HepG2 (cell line): Measurements from ENCODE around the gene PNLDC1. TPM values are rescaled to one million over a fixed set of nuclear protein-coding genes. Genes with fewer than 3 reads are reported as not detected.

ENCODE experiments used
- AGO2 ChIP-seq: fragments of 200-400 bp; formaldehyde crosslinking; optimal IDR thresholded peaks from 2 replicates; pipeline ENCODE3; 2017; ENCODE audit warnings: mild to moderate bottlenecking, low read depth, low read length, moderate library complexity
- BRD4 ChIP-seq: sonication (generic); formaldehyde crosslinking; IDR thresholded peaks from 2 replicates; pipeline ENCODE4 v1.4.0; 2020; ENCODE audit warnings: missing genetic modification reagents
- CBX2 ChIP-seq, 2 experiments: fragments of 200-600 bp in 1 of 2; sonication (generic); formaldehyde crosslinking in 1 of 2; IDR thresholded peaks; 2 replicates each; pipeline versions ENCODE4 v1.7.0 to v1.8.1; 2018 to 2022; ENCODE audit warnings: low read depth in 2 of 2, low read length in 1 of 2, mild to moderate bottlenecking in 1 of 2, missing genetic modification reagents in 1 of 2
- CBX5 ChIP-seq: sonication (generic); formaldehyde crosslinking; IDR thresholded peaks from 2 replicates; pipeline ENCODE4 v1.4.0; 2020; ENCODE audit warnings: missing genetic modification reagents, borderline replicate concordance
- CENPT ChIP-seq: sonication (generic); formaldehyde crosslinking; IDR thresholded peaks from 2 replicates; pipeline ENCODE4 v1.8.0; 2022; ENCODE audit warnings: low read depth, mild to moderate bottlenecking, moderate library complexity, missing genetic modification reagents
- CREBL2 ChIP-seq: sonication (generic); formaldehyde crosslinking; IDR thresholded peaks from 2 replicates; pipeline ENCODE4 v1.8.1; 2023; ENCODE audit warnings: missing genetic modification reagents, mild to moderate bottlenecking, borderline replicate concordance
- ELF4 ChIP-seq: sonication (generic); formaldehyde crosslinking; IDR thresholded peaks from 2 replicates; pipeline ENCODE4 v1.5.0; 2020; ENCODE audit warnings: missing genetic modification reagents, mild to moderate bottlenecking, moderate library complexity, borderline replicate concordance
- ETS1 ChIP-seq: sonication (generic); formaldehyde crosslinking; IDR thresholded peaks from 2 replicates; pipeline ENCODE4 v1.4.0; 2020; ENCODE audit warnings: missing genetic modification reagents
- IRF2 ChIP-seq: IDR thresholded peaks from 2 replicates; pipeline ENCODE4 v1.6.1; 2018; ENCODE audit warnings: missing genetic modification reagents, missing compliant biosample characterization
- MATR3 ChIP-seq: sonication (generic); formaldehyde crosslinking; IDR thresholded peaks from 2 replicates; pipeline ENCODE4 v1.4.0; 2020; ENCODE audit warnings: missing genetic modification reagents
- MIXL1 ChIP-seq: IDR thresholded peaks from 2 replicates; pipeline ENCODE4 v1.6.1; 2016
- MZF1 ChIP-seq: sonication (generic); formaldehyde crosslinking; IDR thresholded peaks from 2 replicates; pipeline ENCODE4 v1.8.1; 2023; ENCODE audit warnings: mild to moderate bottlenecking, missing genetic modification reagents, borderline replicate concordance
- NFYC ChIP-seq: IDR thresholded peaks from 2 replicates; pipeline ENCODE4 v1.6.1; 2016; ENCODE audit warnings: missing genetic modification reagents, missing compliant biosample characterization
- PHB2 ChIP-seq: fragments of 450-650 bp; IDR thresholded peaks from 2 replicates; pipeline ENCODE4 v1.6.1; 2018; ENCODE audit not compliant: partially characterized antibody
- RARA ChIP-seq: IDR thresholded peaks from 2 replicates; pipeline ENCODE4 v1.6.1; 2016; ENCODE audit warnings: missing genetic modification reagents, missing compliant biosample characterization
- RBAK ChIP-seq: sonication (generic); formaldehyde crosslinking; IDR thresholded peaks from 2 replicates; pipeline ENCODE4 v1.5.1; 2020; ENCODE audit warnings: mild to moderate bottlenecking, missing genetic modification reagents
- ZNF296 ChIP-seq: sonication (generic); formaldehyde crosslinking; conservative IDR thresholded peaks from 2 replicates; pipeline ENCODE4 v1.5.0; 2020; ENCODE audit warnings: mild to moderate bottlenecking, missing genetic modification reagents
- ZNF326 ChIP-seq: sonication (generic); formaldehyde crosslinking; IDR thresholded peaks from 2 replicates; pipeline ENCODE4 v1.4.0; 2020; ENCODE audit warnings: missing genetic modification reagents, borderline replicate concordance
- ZNF550 ChIP-seq: sonication (generic); formaldehyde crosslinking; IDR thresholded peaks from 2 replicates; pipeline ENCODE4 v1.4.0; 2020; ENCODE audit warnings: mild to moderate bottlenecking, missing genetic modification reagents, borderline replicate concordance
- ZNF713 ChIP-seq: sonication (generic); formaldehyde crosslinking; IDR thresholded peaks from 2 replicates; pipeline ENCODE4 v1.4.0; 2020; ENCODE audit warnings: mild to moderate bottlenecking, missing genetic modification reagents
- polyA plus RNA-seq, 8 experiments: library from polyadenylated mRNA; depleted of rRNA in 3 of 8; stranded (reverse) in 7 of 8; unstranded in 1 of 8; fragments of >200 nt; fragmentation: Illumina TruSeq in 4 of 8; extraction: Trizol in 4 of 8; gene quantifications; 2 replicates each; pipeline versions ENCODE4 v1.2.1 to v1.2.3, GENCODE V29; 2011 to 2016; ENCODE audit warnings: low read depth in 4 of 8, missing spikeins in 1 of 8, mixed read lengths in 1 of 8; ENCODE audit not compliant: insufficient read depth in 1 of 8
- total RNA-seq, 5 experiments: library from RNA; depleted of rRNA; stranded (reverse); fragments of >200 nt; fragmentation: Illumina TruSeq; extraction: Trizol; gene quantifications; 2 replicates each; pipeline ENCODE4 v1.2.3, GENCODE V29; 2016; ENCODE audit warnings: low read depth in 1 of 5
- TF ChIP-seq, protein P1 (sequence below): sonication (generic); formaldehyde crosslinking; IDR thresholded peaks from 2 replicates; pipeline ENCODE4 v1.4.0; 2020; ENCODE audit warnings: mild to moderate bottlenecking, missing genetic modification reagents
- TF ChIP-seq, protein P2 (sequence below): sonication (generic); formaldehyde crosslinking; IDR thresholded peaks from 2 replicates; pipeline ENCODE4 v1.4.0; 2020; ENCODE audit warnings: mild to moderate bottlenecking, missing genetic modification reagents
- TF ChIP-seq, protein P3 (sequence below): sonication (generic); formaldehyde crosslinking; IDR thresholded peaks from 2 replicates; pipeline ENCODE4 v1.8.0; 2022; ENCODE audit warnings: low read depth, missing genetic modification reagents

The PNLDC1 gene
- total and polyA plus RNA-seq, 2 of the 13 experiments (the other 11 are each of a cell fraction or from before 2014, with no cell fraction given): not detected

- TF ChIP-seq AGO2: no peak
- TF ChIP-seq, protein P1, sequence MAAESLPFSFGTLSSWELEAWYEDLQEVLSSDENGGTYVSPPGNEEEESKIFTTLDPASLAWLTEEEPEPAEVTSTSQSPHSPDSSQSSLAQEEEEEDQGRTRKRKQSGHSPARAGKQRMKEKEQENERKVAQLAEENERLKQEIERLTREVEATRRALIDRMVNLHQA (CRISPR knock-in tag): no peak
- TF ChIP-seq IRF2 (CRISPR knock-in tag): peak; percentile 56; the same call in 1 of the 2 replicates
- no peak for TF ChIP-seq MATR3 (CRISPR knock-in tag)
- TF ChIP-seq BRD4 (CRISPR knock-in tag): no peak; the same call in none of the 2 replicates
- peak; percentile 88 for TF ChIP-seq RARA (CRISPR knock-in tag)
- no peak for TF ChIP-seq MZF1 (CRISPR knock-in tag)
- peak; percentile 92 for TF ChIP-seq CENPT
- TF ChIP-seq RBAK (CRISPR knock-in tag): no peak
- TF ChIP-seq CBX5 (CRISPR knock-in tag): 0 out of 2 replicates have a peak, but pooled peaks have one; percentile 60
- TF ChIP-seq, protein P2, sequence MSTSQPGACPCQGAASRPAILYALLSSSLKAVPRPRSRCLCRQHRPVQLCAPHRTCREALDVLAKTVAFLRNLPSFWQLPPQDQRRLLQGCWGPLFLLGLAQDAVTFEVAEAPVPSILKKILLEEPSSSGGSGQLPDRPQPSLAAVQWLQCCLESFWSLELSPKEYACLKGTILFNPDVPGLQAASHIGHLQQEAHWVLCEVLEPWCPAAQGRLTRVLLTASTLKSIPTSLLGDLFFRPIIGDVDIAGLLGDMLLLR: peak; percentile 39; the same call in 1 of the 2 replicates
- TF ChIP-seq ZNF713 (CRISPR knock-in tag): no peak
- no peak for TF ChIP-seq ZNF326
- TF ChIP-seq, protein P3, sequence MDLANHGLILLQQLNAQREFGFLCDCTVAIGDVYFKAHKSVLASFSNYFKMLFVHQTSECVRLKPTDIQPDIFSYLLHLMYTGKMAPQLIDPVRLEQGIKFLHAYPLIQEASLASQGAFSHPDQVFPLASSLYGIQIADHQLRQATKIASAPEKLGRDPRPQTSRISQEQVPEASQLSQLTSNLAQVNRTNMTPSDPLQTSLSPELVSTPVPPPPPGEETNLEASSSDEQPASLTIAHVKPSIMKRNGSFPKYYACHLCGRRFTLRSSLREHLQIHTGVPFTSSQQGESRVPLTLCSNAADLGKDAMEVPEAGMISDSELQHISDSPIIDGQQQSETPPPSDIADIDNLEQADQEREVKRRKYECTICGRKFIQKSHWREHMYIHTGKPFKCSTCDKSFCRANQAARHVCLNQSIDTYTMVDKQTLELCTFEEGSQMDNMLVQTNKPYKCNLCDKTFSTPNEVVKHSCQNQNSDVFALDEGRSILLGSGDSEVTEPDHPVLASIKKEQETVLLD: no peak
- no peak for TF ChIP-seq PHB2
- no peak for TF ChIP-seq CBX2 (IDR thresholded peaks at IDR 0.05; ENCODE audit: low read depth, low read length)
- TF ChIP-seq CBX2 (CRISPR knock-in tag; IDR thresholded peaks at IDR 0.05; ENCODE audit: low read depth): peak; percentile 86; the same call in 1 of the 2 replicates
- no peak for TF ChIP-seq NFYC
- no peak for TF ChIP-seq MIXL1 (CRISPR knock-in tag)
- TF ChIP-seq CREBL2 (CRISPR knock-in tag): no peak; the same call in 1 of the 2 replicates
- TF ChIP-seq ZNF550 (CRISPR knock-in tag): no peak
- TF ChIP-seq ELF4 (CRISPR knock-in tag): no peak
- TF ChIP-seq ETS1 (CRISPR knock-in tag): no peak
- peak; percentile 83 for TF ChIP-seq ZNF296 (CRISPR knock-in tag)
Observed at GRCh38 chr6:159762681-159763293, 37.3 kb upstream of the PNLDC1 start (continued).
